Measurements from ENCODE around the gene CRYBB3.
"Not testable (repeated sequence)": the region's sequence is repeated elsewhere in the genome, so short reads cannot be mapped to it uniquely, and the experiment has no call there.

Gene CRYBB3

GRCh38 chr22:25201557-25202273, 2.1 kb downstream of the CRYBB3 start:
- intact Hi-C loops (cut with DNase I), result no loop called here
- no peak for DNase-seq

GRCh38 chr22:25202290-25202921, 2.7 kb downstream of the CRYBB3 start:
- DNase-seq, result peak in 40 of 42 donors; percentile 31 to 86 (median 64)
- intact Hi-C loops (cut with DNase I), result no loop called here

- intact Hi-C loops (cut with DNase I), result no loop called here
- DNase-seq, result no peak
Measured at GRCh38 chr22:25203082-25203481, 3.4 kb downstream of the CRYBB3 start.

- DNase-seq; intact Hi-C loops (cut with DNase I): not testable (repeated sequence)
Measured at GRCh38 chr22:25204547-25204946, 4.9 kb downstream of the CRYBB3 start.

- intact Hi-C loops (cut with DNase I), result no loop called here
- DNase-seq, result no peak
Measured at GRCh38 chr22:25205847-25206246, 6.2 kb downstream of the CRYBB3 start.

GRCh38 chr22:25206998-25207397, 7.3 kb downstream of the CRYBB3 start:
- intact Hi-C loops (cut with DNase I), result no loop called here
- no peak for DNase-seq

- no peak for DNase-seq
- intact Hi-C loops (cut with DNase I), result no loop called here
Measured at GRCh38 chr22:25207553-25208157, 8.0 kb downstream of the CRYBB3 start.

- DNase-seq, result no peak
- intact Hi-C loops (cut with DNase I), result no loop called here
Measured at GRCh38 chr22:25208328-25208727, 8.7 kb downstream of the CRYBB3 start.

- DNase-seq, result no peak
- intact Hi-C loops (cut with DNase I), result no loop called here
Measured at GRCh38 chr22:25208743-25209505, 9.3 kb downstream of the CRYBB3 start.

GRCh38 chr22:25210793-25211192, 11.1 kb downstream of the CRYBB3 start:
- no peak for DNase-seq

GRCh38 chr22:25212337-25212736, 12.7 kb downstream of the CRYBB3 start:
- DNase-seq, result no peak
- intact Hi-C loops (cut with DNase I), result no loop called here

More at GRCh38 chr22:25210793-25211192, 11.1 kb downstream of the CRYBB3 start:
- intact Hi-C loops (cut with DNase I), result no loop called here

GRCh38 chr22:25213221-25213620, 13.6 kb downstream of the CRYBB3 start:
- intact Hi-C loops (cut with DNase I), result no loop called here
- DNase-seq, result no peak

- no peak for DNase-seq
- intact Hi-C loops (cut with DNase I), result no loop called here
Measured at GRCh38 chr22:25216230-25216629, 16.6 kb downstream of the CRYBB3 start.

GRCh38 chr22:25219211-25219689, 19.6 kb downstream of the CRYBB3 start, which contains the start of gene CRYBB2:
CRYBB2 (plus strand) TSS chr22:25219639; CDS start chr22:25221430, 1,791 bp downstream.
- DNase-seq, result peak in 3 of 42 donors; percentile 13 to 43 (median 28)
- intact Hi-C loops (cut with DNase I), result no loop called here

- DNase-seq, result peak in 10 of 42 donors; percentile 8 to 45 (median 22)
- intact Hi-C loops (cut with DNase I), result no loop called here
Measured at GRCh38 chr22:25219948-25220442, 20.3 kb downstream of the CRYBB3 start.

- intact Hi-C loops (cut with DNase I), result no loop called here
- no peak for DNase-seq
Measured at GRCh38 chr22:25221790-25222189, 22.1 kb downstream of the CRYBB3 start.

- intact Hi-C loops (cut with DNase I), result no loop called here
- no peak for DNase-seq
Measured at GRCh38 chr22:25223269-25223850, 23.7 kb downstream of the CRYBB3 start.

GRCh38 chr22:25228822-25229221, 29.2 kb downstream of the CRYBB3 start:
- intact Hi-C loops (cut with DNase I), result no loop called here
- no peak for DNase-seq

- intact Hi-C loops (cut with DNase I); DNase-seq: not testable (repeated sequence)
Measured at GRCh38 chr22:25230760-25231159, 31.1 kb downstream of the CRYBB3 start.
